GM19468 (cell line): ENCODE measurements around the gene MOB1A.
"Not testable (repeated sequence)": the region's sequence is repeated elsewhere in the genome, so short reads cannot be mapped to it uniquely, and the experiment has no call there.

ENCODE experiments used
- ATAC-seq: cut with Tn5 transposase; IDR thresholded peaks from one replicate; pipeline ENCODE4 v1.9.1; 2021; ENCODE audit warnings: mild to moderate bottlenecking, moderate library complexity, moderate number of reproducible peaks; ENCODE audit not compliant: unreplicated experiment; ENCODE audit errors: extremely low read depth

Gene MOB1A

GRCh38 chr2:74152954-74153353, 25.7 kb downstream of the MOB1A start:
- ATAC-seq = no peak

DNA sequence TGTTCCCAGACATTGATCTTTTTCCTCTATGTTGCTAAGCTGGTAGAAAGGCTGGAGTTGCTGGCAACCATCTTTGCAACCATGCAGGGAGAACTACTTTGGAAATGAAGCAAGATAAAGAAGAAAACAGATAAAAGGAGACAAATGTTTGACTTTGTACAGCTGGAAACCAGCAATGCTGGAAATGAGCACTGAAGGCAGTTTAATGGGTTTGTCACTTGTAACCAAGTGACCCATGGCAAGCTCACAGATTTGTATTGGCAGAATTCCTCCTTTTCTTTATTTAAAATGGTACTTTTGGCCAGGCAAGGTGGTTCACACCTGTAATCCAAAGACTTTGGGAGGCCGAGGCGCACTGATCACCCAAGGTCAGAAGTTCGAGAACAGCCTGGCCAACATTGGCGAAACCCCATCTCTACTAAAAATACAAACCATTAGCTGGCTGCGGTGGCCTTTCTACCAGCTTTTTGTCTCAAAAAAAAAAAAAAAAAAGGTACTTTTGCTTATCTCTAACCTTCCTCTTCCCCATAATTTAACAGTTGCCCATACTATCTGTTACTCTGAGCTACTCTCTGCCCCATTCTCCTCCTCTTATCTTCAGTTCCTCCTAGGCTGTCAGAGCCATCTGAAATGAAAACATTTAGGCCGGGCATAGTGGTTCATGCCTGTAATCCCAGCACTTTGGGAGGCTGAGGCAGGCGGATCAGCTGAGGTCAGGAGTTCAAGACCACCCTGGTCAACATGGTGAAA, 28.9 kb downstream of the MOB1A start:
- no peak for ATAC-seq

GRCh38 chr2:74149247-74149525, 29.5 kb downstream of the MOB1A start:
- ATAC-seq = no peak

DNA sequence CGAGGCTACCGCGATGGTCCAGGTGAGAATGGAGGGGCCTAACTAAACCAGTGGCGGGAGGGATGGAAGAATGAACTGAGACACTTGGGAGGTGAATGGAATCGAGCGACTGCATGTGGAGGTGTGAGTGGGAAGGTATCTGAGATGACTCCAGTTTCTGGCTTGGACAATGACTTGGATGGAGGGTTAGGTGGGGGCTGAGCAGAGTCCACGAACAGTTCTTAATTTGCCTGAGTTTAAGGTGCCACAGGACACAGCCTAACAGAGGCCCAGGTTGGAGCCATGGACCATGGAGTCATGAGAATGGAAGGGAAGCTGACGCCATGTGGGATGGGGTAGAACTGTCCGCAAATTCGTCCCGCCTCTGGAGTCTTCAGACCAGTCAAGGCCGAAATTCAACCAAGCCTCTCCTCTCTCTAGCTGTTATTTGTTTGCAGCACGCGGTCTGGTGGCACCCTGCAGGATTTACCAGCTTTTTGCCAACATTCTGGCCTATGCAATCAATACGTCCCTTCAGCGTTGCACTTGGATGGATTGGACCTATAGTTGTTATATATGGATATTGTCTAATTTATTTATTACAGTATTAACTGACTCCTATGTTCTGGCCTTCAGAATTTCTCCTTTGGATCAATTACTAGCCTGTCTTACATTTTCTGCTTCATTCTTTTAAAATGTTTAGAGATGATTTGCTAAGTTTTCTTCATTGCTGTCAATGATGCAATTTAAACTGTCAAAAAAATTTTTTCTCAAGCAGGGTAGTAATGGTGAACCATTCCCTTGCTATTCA, 30.0 kb downstream of the MOB1A start:
- ATAC-seq = no peak

- ATAC-seq = peak; percentile 68
These were observed 30.8 kb downstream of the MOB1A start, which contains the start of gene BOLA3 for GRCh38 chr2:74147727-74148456. TSS of gene BOLA3 (minus strand) at chr2:74147912. CDS start at chr2:74147874, 38 bp downstream.

DNA sequence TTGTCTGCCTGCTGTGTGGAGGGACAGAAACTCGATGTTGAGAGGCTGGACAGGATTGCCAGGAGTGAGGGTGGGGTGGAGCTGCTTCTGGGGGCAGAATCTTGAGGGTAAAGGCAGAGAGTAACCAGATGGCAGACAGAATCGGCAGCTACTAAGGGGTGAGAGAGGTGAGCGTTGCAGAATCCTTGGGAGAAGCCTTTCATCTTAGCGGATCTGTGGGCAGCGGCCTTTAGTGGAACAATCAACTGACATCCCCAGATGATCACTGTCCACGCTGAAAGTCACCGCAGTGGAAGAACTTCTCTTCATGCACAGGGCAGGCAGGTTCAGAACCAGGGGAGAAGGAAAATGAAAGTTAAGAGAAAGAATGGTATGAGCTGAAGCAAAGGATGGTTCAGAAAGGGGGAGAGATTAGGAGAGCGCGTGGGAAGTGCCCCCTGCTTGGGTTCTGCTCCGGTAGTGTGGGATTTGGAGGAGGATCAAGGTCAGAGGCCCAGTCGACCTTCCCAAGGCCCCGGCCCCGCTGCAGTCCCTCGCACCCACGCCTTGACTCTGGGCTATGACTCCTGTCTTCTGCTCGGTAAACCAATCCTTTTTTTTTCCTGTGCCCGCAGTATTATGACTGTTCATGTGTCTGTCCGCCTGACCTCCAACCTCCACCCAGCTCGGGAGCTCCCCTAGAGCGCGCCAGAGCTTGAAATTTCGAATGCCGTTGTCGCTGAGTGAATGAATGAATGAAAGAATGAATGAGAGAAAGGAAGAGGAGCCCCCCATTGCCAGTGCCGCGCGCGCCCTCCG, 31.6 kb downstream of the MOB1A start:
- ATAC-seq = no peak

- no peak for ATAC-seq
These were observed 36.3 kb downstream of the MOB1A start for GRCh38 chr2:74142340-74142739.

GRCh38 chr2:74138600-74139323, 39.9 kb downstream of the MOB1A start:
- ATAC-seq = no peak

DNA sequence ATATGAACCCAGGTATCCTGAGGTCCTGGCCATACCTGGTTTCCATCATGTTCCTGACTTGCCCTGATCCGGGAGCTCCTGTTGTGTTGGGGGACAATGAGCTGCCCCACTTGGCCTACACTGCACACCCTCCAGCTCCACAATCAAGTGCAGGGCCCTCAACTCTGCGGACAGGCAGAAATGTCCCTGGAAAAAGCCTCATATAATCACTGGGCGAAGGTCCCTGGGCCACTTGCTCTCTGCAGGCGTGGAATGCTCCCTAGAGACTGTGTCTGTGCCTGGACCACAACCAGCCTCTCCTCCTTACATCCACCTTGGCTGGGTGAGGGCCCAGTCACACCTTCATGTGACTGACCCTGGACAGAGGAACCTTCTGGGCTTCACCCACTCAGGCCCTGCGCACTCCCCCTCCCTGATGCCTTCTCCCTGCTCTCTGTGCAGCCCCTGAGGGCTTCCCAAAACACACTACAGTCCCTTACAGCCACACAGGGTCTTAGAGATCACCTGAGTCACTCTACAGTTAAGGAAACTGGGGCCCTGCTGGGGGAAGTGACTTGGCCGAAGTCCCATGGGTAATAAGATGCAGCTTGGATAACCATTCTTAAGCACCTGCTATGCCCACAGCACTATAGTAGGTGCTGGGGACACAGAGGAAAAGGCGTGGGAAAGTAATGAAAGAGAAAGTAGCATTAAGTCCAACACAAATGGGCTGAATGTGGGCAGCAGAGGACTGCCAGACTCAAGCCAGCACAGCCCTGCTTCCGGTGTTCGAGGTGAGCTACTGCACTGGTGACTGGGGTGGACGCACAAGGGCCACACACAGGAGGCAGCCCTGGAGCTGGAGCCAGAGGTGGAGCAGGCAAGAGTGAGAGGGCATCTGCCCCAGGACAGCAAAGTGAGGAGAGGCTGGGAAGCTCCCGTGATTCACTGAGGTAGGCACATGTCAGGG, 40.8 kb downstream of the MOB1A start:
- no peak for ATAC-seq

GRCh38 chr2:74131901-74132300, 46.8 kb downstream of the MOB1A start:
- ATAC-seq = no peak

GRCh38 chr2:74130211-74130995, 48.3 kb downstream of the MOB1A start:
- no peak for ATAC-seq

DNA sequence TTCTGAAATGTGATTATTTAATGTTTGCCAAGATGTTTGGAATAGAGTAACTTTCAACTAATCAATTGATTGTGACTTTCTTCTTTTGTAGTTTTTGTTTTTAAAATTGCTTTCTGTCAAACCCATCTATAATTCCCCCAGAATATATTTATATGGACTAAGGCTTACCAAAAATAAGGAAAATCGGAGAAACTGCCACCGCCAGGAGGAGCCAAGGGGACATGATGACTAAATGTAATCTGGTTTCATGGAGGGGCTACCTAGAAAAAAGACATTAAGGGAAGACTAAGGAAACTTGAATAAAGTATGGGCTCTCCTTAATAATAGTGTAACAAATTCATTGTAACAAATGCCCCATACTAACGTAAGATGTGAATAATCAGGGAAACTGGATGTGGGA, 50.5 kb downstream of the MOB1A start:
- ATAC-seq = no peak

- ATAC-seq = not testable (repeated sequence)
These were observed 54.7 kb downstream of the MOB1A start for GRCh38 chr2:74123955-74124354.

GRCh38 chr2:74121846-74122245, 56.8 kb downstream of the MOB1A start:
- not testable (repeated sequence) for ATAC-seq

DNA sequence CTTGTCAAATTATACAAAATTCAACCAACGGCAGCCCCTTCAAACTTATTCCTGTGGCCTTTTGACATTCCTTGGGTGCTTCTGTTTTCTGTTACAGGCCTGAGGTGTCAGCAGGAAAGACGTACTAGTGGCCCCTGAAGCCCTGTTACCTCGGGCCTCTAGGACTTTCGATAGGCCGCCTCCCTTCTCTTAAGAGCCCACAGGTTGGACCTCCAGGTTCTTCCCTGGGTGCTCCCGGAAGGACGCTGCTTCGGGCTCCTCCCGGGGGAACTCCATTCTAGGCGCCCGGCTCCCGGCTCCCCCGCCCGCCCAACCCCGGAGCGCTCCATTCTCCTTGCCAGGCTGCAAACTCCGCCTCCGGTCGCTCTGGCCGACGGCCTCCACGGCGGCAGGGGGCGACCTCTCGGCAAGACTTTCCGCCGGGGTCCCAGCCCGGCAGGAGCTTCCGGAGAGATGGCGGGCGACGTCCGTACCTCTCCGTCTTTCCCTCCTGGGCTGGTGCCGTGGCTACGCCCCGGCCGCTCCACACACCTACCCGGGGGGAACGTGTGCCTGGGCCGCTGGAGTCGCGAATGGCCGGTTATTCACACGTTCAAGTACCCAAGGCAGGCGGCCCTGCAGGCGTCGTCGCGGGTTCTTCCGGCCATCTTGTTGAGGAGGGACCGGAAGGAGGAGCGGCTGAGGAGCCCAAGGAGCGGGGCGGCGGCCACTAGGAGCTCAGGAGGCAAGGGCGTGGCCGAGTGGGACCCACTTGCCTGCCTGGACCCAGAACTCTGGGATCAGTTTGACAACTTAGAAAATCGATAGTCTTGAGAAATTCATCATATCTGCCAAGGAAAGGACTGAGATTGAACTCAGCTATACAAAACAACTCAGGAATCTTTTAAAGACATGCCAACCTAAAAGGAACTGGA, 58.5 kb downstream of the MOB1A start:
- ATAC-seq = peak; percentile 92

- no peak for ATAC-seq
These were observed 59.3 kb downstream of the MOB1A start for GRCh38 chr2:74119339-74119738.

DNA sequence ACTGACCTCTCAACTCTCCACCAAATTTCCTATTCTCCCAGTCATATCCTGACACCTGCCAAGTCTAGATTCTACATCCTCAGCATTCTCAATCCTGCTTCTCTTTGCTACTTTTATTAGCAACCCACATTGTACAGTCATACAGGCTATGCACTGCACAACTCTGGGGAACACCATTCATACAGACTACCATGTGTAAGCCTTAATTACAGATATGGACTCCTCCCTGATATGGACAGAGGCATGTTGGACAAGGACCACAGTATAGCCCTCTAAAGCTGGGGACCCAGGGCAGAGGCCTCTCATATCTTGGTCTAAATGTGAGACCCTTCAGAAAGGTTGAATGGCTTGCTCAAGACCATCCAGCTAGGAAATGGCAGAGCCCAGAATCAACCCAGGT, 67.3 kb downstream of the MOB1A start:
- ATAC-seq = no peak
